Measurements from ENCODE around the gene STARD3NL.

STARD3NL gene

GRCh38 chr7:38223306-38223705, 45.3 kb downstream of the STARD3NL start:
- TF ChIP-seq, protein P1, sequence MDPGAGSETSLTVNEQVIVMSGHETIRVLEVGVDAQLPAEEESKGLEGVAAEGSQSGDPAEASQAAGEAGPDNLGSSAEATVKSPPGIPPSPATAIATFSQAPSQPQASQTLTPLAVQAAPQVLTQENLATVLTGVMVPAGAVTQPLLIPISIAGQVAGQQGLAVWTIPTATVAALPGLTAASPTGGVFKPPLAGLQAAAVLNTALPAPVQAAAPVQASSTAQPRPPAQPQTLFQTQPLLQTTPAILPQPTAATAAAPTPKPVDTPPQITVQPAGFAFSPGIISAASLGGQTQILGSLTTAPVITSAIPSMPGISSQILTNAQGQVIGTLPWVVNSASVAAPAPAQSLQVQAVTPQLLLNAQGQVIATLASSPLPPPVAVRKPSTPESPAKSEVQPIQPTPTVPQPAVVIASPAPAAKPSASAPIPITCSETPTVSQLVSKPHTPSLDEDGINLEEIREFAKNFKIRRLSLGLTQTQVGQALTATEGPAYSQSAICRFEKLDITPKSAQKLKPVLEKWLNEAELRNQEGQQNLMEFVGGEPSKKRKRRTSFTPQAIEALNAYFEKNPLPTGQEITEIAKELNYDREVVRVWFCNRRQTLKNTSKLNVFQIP (CRISPR knock-in tag; IDR thresholded peaks at IDR 0.05; ENCODE audit: borderline replicate concordance, low read depth), result no peak
- TF ChIP-seq BACH2 (CRISPR knock-in tag; IDR thresholded peaks at IDR 0.05; ENCODE audit: borderline replicate concordance) (no peak), ZNF70 (CRISPR knock-in tag; IDR thresholded peaks at IDR 0.05) (no peak), PPARA (CRISPR knock-in tag; IDR thresholded peaks at IDR 0.05; ENCODE audit: borderline replicate concordance) (no peak)
- TF ChIP-seq, protein P2, sequence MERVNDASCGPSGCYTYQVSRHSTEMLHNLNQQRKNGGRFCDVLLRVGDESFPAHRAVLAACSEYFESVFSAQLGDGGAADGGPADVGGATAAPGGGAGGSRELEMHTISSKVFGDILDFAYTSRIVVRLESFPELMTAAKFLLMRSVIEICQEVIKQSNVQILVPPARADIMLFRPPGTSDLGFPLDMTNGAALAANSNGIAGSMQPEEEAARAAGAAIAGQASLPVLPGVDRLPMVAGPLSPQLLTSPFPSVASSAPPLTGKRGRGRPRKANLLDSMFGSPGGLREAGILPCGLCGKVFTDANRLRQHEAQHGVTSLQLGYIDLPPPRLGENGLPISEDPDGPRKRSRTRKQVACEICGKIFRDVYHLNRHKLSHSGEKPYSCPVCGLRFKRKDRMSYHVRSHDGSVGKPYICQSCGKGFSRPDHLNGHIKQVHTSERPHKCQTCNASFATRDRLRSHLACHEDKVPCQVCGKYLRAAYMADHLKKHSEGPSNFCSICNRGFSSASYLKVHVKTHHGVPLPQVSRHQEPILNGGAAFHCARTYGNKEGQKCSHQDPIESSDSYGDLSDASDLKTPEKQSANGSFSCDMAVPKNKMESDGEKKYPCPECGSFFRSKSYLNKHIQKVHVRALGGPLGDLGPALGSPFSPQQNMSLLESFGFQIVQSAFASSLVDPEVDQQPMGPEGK (CRISPR knock-in tag; IDR thresholded peaks at IDR 0.05; ENCODE audit: borderline replicate concordance), result no peak
- ATAC-seq, result no peak

DNA sequence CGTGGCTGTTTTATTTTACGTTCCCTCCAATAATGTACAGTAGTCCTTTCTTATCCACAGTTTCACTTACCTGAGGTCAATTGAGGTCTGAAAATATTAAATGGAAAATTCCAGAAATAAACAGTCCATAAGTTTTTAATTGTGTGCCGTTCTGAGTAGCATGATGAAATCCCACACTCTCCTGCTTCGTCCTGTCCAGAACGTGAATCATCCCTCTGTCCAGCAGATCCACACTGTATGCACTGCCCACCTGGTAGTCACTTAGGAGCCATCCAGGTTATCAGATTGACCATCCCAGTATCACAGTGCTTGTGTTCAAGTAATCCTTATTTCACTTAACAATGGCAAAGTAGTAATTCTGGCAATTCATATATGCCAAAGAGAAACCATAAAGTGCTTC, 46.3 kb downstream of the STARD3NL start:
- no peak for ATAC-seq
- TF ChIP-seq ISL1 (CRISPR knock-in tag; IDR thresholded peaks at IDR 0.05), result no peak
- TF ChIP-seq, protein P1 (CRISPR knock-in tag; IDR thresholded peaks at IDR 0.05; ENCODE audit: borderline replicate concordance, low read depth), result no peak
- TF ChIP-seq GLIS3 (CRISPR knock-in tag; IDR thresholded peaks at IDR 0.05), result no peak
- no peak for TF ChIP-seq RARB (CRISPR knock-in tag; IDR thresholded peaks at IDR 0.05)
- no peak for TF ChIP-seq BACH2 (CRISPR knock-in tag; IDR thresholded peaks at IDR 0.05; ENCODE audit: borderline replicate concordance)
- TF ChIP-seq ZFP3 (CRISPR knock-in tag; IDR thresholded peaks at IDR 0.05), result no peak
- TF ChIP-seq ARNTL (CRISPR knock-in tag; IDR thresholded peaks at IDR 0.05; ENCODE audit: borderline replicate concordance, low read depth), result no peak
- no peak for TF ChIP-seq CSDC2 (CRISPR knock-in tag; IDR thresholded peaks at IDR 0.05)
- TF ChIP-seq ESRRG (CRISPR knock-in tag; IDR thresholded peaks at IDR 0.05), result no peak
- TF ChIP-seq ZNF8 (CRISPR knock-in tag; IDR thresholded peaks at IDR 0.05), result no peak
- no peak for TF ChIP-seq ZFP30 (CRISPR knock-in tag; IDR thresholded peaks at IDR 0.05)
- TF ChIP-seq SNAI2 (CRISPR knock-in tag; IDR thresholded peaks at IDR 0.05), result no peak
- no peak for TF ChIP-seq TOX (CRISPR knock-in tag; IDR thresholded peaks at IDR 0.05; ENCODE audit: borderline replicate concordance)
- TF ChIP-seq ZC3H10 (CRISPR knock-in tag; IDR thresholded peaks at IDR 0.05), result no peak
- no peak for TF ChIP-seq PPARA (CRISPR knock-in tag; IDR thresholded peaks at IDR 0.05; ENCODE audit: borderline replicate concordance)
- no peak for TF ChIP-seq TSHZ2 (CRISPR knock-in tag; IDR thresholded peaks at IDR 0.05)

DNA sequence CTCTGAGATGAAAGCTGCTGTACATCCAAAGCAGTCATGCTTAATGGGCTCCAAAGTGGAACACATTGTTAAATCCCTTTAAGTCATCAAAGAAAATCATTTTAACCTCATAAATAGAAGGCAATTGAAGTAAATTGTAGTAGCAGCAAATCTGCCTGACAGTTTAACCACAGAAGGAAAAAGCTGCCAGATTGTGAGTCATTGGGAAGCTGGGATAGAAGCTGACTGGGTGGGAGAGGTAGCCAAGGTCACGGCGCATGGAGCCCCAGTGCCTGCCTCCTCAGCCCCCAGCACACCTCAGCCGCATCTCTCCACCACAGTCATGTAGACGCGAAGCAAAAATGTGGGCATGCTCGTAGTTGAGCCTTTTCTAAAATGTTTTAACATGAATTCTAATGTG, 51.3 kb downstream of the STARD3NL start:
- no peak for TF ChIP-seq ZNF70 (CRISPR knock-in tag; IDR thresholded peaks at IDR 0.05)
- TF ChIP-seq, protein P2 (CRISPR knock-in tag; IDR thresholded peaks at IDR 0.05; ENCODE audit: borderline replicate concordance), result peak; percentile 66; the same call in 1 of the 2 replicates

More for the DNA sequence above, 51.3 kb downstream of the STARD3NL start:
- peak; percentile 56 for ATAC-seq

Measured in SK-N-SH treated with all-trans-retinoic acid at 6 μM for 48 hours (cell line).